ENCODE results near the gene SPART.
A peak's percentile ranks its signal among the peaks of the same experiment; 100 is the strongest.

The SPART gene

DNA sequence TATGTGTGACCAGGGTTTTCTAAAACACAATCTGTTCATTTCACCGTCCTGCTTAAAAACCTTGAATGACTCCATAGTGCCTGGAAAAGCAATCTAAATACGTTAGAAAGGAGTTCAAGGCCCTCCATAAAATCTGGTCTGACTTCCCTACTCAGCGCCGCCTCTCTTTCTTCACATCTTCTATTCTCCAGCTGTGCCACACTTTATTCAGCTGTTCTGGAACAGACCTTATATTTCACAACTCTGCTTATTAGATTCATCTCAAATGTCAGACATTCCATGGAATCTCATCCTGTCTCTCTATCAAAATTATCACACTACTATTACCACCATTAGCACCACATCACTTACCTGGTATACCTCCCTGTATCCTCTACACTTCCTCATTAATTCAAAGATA lies 19.8 kb upstream of the SPART start:
- DNase-seq = no peak
- H3K79me2 ChIP-seq (ENCODE audit: low read length) = no peaks in the 10 kb centered on the region
- no peaks in the 10 kb centered on the region for H3K9me3 ChIP-seq (replicated peaks; ENCODE audit: insufficient read depth, low read length)
- no peak overlapping the region for H2AFZ ChIP-seq (ENCODE audit: low read length)
- H3K36me3 ChIP-seq (replicated peaks; ENCODE audit: insufficient read depth, low read length) = no peaks in the 10 kb centered on the region
- no peak overlapping the region for H3K9ac ChIP-seq (ENCODE audit: low read length)
- no peaks in the 10 kb centered on the region for H3F3A ChIP-seq (ENCODE audit: insufficient read depth, low read length)
- H3K4me2 ChIP-seq (ENCODE audit: low read depth, low read length) = no peak overlapping the region
- H4K20me1 ChIP-seq (ENCODE audit: insufficient read depth, low read length) = no peaks in the 10 kb centered on the region
- TF ChIP-seq EZH2phosphoT487 (IDR thresholded peaks at IDR 0.05; ENCODE audit: low read length) = no peak
- TF ChIP-seq, protein P1, sequence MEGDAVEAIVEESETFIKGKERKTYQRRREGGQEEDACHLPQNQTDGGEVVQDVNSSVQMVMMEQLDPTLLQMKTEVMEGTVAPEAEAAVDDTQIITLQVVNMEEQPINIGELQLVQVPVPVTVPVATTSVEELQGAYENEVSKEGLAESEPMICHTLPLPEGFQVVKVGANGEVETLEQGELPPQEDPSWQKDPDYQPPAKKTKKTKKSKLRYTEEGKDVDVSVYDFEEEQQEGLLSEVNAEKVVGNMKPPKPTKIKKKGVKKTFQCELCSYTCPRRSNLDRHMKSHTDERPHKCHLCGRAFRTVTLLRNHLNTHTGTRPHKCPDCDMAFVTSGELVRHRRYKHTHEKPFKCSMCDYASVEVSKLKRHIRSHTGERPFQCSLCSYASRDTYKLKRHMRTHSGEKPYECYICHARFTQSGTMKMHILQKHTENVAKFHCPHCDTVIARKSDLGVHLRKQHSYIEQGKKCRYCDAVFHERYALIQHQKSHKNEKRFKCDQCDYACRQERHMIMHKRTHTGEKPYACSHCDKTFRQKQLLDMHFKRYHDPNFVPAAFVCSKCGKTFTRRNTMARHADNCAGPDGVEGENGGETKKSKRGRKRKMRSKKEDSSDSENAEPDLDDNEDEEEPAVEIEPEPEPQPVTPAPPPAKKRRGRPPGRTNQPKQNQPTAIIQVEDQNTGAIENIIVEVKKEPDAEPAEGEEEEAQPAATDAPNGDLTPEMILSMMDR (IDR thresholded peaks at IDR 0.05; ENCODE audit: low read length) = no peak
- TF ChIP-seq EZH2 (optimal IDR thresholded peaks at IDR 0.05; ENCODE audit: low read depth, low read length) = no peak
- no peak overlapping the region for H3K4me3 ChIP-seq (ENCODE audit: low read length)
- no peak overlapping the region for H3K27ac ChIP-seq (ENCODE audit: low read length)
- H3K9me2 ChIP-seq (replicated peaks; ENCODE audit: insufficient read depth, low read length) = no peaks in the 10 kb centered on the region
- H3K27me3 ChIP-seq (replicated peaks; ENCODE audit: insufficient read depth, low read length) = no peaks in the 10 kb centered on the region
- H3K4me1 ChIP-seq (ENCODE audit: low read length) = no peaks in the 10 kb centered on the region

GRCh38 chr13:36363366-36363863 lies 17.2 kb upstream of the SPART start:
- Histone ChIP-seq H3K36me3 (replicated peaks; ENCODE audit: insufficient read depth, low read length) (no peaks in the 10 kb centered on the region), H4K20me1 (ENCODE audit: insufficient read depth, low read length) (no peaks in the 10 kb centered on the region), H3K9ac (ENCODE audit: low read length) (no peak overlapping the region), H3K4me1 (ENCODE audit: low read length) (no peaks in the 10 kb centered on the region), H3K27ac (ENCODE audit: low read length) (no peak overlapping the region), H2AFZ (ENCODE audit: low read length) (no peak overlapping the region), H3K9me2 (replicated peaks; ENCODE audit: insufficient read depth, low read length) (no peaks in the 10 kb centered on the region), H3F3A (ENCODE audit: insufficient read depth, low read length) (no peaks in the 10 kb centered on the region), H3K4me3 (ENCODE audit: low read length) (no peak overlapping the region), H3K9me3 (replicated peaks; ENCODE audit: insufficient read depth, low read length) (no peaks in the 10 kb centered on the region), H3K4me2 (ENCODE audit: low read depth, low read length) (no peak overlapping the region), H3K27me3 (replicated peaks; ENCODE audit: insufficient read depth, low read length) (no peaks in the 10 kb centered on the region), H3K79me2 (ENCODE audit: low read length) (no peaks in the 10 kb centered on the region)
- TF ChIP-seq, protein P1 (IDR thresholded peaks at IDR 0.05; ENCODE audit: low read length) = no peak
- TF ChIP-seq EZH2 (optimal IDR thresholded peaks at IDR 0.05; ENCODE audit: low read depth, low read length) (no peak), EZH2phosphoT487 (IDR thresholded peaks at IDR 0.05; ENCODE audit: low read length) (no peak)
- no peak for DNase-seq

GRCh38 chr13:36362914-36363313 lies 16.7 kb upstream of the SPART start:
- H3K79me2 ChIP-seq (ENCODE audit: low read length) = no peaks in the 10 kb centered on the region
- no peaks in the 10 kb centered on the region for H3K9me3 ChIP-seq (replicated peaks; ENCODE audit: insufficient read depth, low read length)
- DNase-seq = peak; percentile 10
- no peaks in the 10 kb centered on the region for H3K36me3 ChIP-seq (replicated peaks; ENCODE audit: insufficient read depth, low read length)
- H3F3A ChIP-seq (ENCODE audit: insufficient read depth, low read length) = no peaks in the 10 kb centered on the region
- no peaks in the 10 kb centered on the region for H3K4me1 ChIP-seq (ENCODE audit: low read length)
- H3K9ac ChIP-seq (ENCODE audit: low read length) = no peak overlapping the region
- no peaks in the 10 kb centered on the region for H3K9me2 ChIP-seq (replicated peaks; ENCODE audit: insufficient read depth, low read length)
- no peak overlapping the region for H3K4me3 ChIP-seq (ENCODE audit: low read length)
- TF ChIP-seq EZH2 (optimal IDR thresholded peaks at IDR 0.05; ENCODE audit: low read depth, low read length) = no peak
- TF ChIP-seq, protein P1 (IDR thresholded peaks at IDR 0.05; ENCODE audit: low read length) = no peak
- no peak for TF ChIP-seq EZH2phosphoT487 (IDR thresholded peaks at IDR 0.05; ENCODE audit: low read length)
- H3K27me3 ChIP-seq (replicated peaks; ENCODE audit: insufficient read depth, low read length) = no peaks in the 10 kb centered on the region
- H3K4me2 ChIP-seq (ENCODE audit: low read depth, low read length) = no peak overlapping the region
- no peak overlapping the region for H3K27ac ChIP-seq (ENCODE audit: low read length)
- H2AFZ ChIP-seq (ENCODE audit: low read length) = no peak overlapping the region
- H4K20me1 ChIP-seq (ENCODE audit: insufficient read depth, low read length) = no peaks in the 10 kb centered on the region

All from MM.1S (cell line).